Activated T-cell treated with anti-CD3 and anti-CD28 coated beads, Interleukin-2, amount 50 U/mL, for 72 hours (primary cell): ENCODE results near the gene COL5A1. TPM values are rescaled to one million over a fixed set of nuclear protein-coding genes. Genes with fewer than 3 reads are reported as not detected.
"Not testable (repeated sequence)": the region's sequence is repeated elsewhere in the genome, so short reads cannot be mapped to it uniquely, and the experiment has no call there.

ENCODE experiments used
- ATAC-seq, 2 donors: fragments of 150-1000 bp; cut with Tn5 transposase; replicated peaks in 1 of 2; 2 replicates each; pipeline ENCODE4 v1.10.0; 2021; ENCODE audit warnings: moderate library complexity in 2 of 2, mild to moderate bottlenecking in 1 of 2
- DNase-seq, 2 donors: peaks; one replicate each; pipeline ENCODE4 v3.0.0; 2021 to 2022; ENCODE audit warnings: mixed read lengths in 1 of 2
- H3K27ac Mint-ChIP-seq: one replicate; pipeline ENCODE4 v1.8.0; 2022; ENCODE audit warnings: mild to moderate bottlenecking, moderate library complexity, mixed read lengths
- H3K27me3 Mint-ChIP-seq: one replicate; pipeline ENCODE4 v1.8.0; 2022; ENCODE audit warnings: low read depth, mixed read lengths
- H3K36me3 Mint-ChIP-seq, 2 donors: one replicate each; pipeline ENCODE4 v1.8.0; 2022; ENCODE audit warnings: mixed read lengths in 2 of 2, mild to moderate bottlenecking in 1 of 2; ENCODE audit not compliant: insufficient read depth in 2 of 2
- H3K4me1 Mint-ChIP-seq: one replicate; pipeline ENCODE4 v1.8.0; 2022; ENCODE audit warnings: low read depth, mixed read lengths
- H3K4me3 Mint-ChIP-seq, 2 donors: one replicate each; pipeline ENCODE4 v1.8.0; 2022; ENCODE audit warnings: mild to moderate bottlenecking in 2 of 2, mixed read lengths in 2 of 2, moderate library complexity in 2 of 2
- H3K9me3 Mint-ChIP-seq, 2 donors: one replicate each; pipeline ENCODE4 v1.8.0; 2022; ENCODE audit warnings: mixed read lengths in 2 of 2
- total RNA-seq, 2 donors: library from RNA; stranded (reverse); gene quantifications; one replicate each; pipeline ENCODE4 v1.2.3, GENCODE V29; 2022

The COL5A1 gene
- total RNA-seq, 2 donors from 2014 or later: 0.49 TPM; not detected in 1

DNA sequence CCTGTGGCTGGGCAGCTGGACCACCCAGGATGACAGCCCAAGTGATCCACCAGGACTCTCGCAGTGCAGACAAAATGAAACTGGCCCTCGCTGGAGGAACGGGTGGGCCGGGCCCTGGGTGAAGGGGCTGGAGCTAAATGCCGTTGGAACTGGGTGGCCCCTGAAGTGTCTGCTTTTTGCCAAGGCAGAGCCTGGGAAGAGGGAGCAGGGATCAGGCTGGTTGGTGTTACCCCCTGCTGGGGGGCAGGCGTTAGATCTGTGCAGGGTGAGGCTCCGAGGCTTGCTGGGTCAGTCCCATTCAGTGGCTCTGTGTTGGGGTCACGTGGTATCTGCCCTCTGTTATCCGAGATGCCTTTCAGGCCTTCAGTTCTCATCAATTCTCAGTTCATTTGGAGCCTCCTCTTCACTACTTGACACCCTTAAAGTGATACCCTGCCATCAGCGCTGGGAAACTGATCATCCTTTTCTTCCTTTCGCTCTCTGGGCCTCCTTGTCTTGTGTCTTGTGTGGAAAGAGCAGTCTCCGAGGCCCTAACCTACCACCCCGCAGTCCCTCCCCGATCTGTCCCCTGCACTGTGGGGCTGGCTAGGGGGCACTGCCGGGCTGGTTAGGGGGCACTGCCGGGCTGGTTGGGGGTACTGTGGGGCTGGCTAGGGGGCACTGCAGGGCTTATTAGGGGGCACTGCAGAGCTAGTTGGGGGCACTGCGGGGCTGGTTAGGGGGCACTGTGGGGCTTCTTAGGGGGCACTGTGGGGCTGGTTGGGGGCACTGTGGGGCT, 37.3 kb downstream of the COL5A1 start:
- ATAC-seq: no peak
- Mint-ChIP-seq H3K4me3 (no peak overlapping the region), H3K9me3 (peaks cover 5 to 6% of the 10 kb centered on the region in 2 donors), H3K4me1 (no peaks in the 10 kb centered on the region), H3K27me3 (no peaks in the 10 kb centered on the region), H3K36me3 (no peaks in the 10 kb centered on the region), H3K27ac (no peak overlapping the region)
- DNase-seq: no peak

DNA sequence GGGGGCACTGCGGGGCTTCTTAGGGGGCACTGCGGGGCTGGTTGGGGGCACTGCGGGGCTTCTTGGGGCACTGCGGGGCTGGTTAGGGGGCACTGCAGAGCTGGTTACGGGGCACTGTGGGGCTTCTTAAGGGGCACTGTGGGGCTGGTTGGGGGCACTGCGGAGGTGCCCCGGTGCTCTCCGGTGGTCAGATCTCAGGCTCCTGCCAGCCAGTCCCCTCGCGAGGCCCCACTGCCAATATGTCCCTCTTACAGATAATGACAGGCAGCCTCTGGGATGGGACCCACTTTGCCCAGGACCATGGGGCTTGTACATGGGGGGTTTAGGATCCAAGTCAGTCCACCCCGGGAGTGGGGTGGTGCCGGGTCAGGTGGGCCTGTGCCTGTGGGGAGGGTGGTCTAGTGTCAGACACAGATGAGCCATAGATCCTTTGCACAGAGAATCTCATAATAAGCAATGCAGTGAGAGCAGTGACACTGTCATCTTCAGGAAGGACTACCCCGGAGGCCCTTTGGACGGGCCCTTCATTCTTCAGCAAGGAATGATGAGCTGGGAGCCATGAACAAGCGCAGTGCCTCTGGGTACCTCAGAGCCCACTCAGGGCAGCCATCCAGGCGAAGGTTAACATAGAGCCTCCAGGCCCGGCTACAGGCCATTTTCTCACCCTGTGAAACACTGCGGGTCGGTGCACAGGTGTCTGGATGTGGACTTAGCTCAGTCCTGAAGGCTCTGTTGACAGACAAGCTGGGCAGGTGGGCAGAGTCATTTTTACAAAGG, 38.2 kb downstream of the COL5A1 start:
- no peak overlapping the region for H3K27ac Mint-ChIP-seq
- no peak overlapping the region for H3K4me3 Mint-ChIP-seq
- peaks cover 5% of the 10 kb centered on the region in 2 donors for H3K9me3 Mint-ChIP-seq
- no peaks in the 10 kb centered on the region for H3K4me1 Mint-ChIP-seq
- H3K36me3 Mint-ChIP-seq: no peaks in the 10 kb centered on the region
- no peaks in the 10 kb centered on the region for H3K27me3 Mint-ChIP-seq
- ATAC-seq (no peak), DNase-seq (no peak)

DNA sequence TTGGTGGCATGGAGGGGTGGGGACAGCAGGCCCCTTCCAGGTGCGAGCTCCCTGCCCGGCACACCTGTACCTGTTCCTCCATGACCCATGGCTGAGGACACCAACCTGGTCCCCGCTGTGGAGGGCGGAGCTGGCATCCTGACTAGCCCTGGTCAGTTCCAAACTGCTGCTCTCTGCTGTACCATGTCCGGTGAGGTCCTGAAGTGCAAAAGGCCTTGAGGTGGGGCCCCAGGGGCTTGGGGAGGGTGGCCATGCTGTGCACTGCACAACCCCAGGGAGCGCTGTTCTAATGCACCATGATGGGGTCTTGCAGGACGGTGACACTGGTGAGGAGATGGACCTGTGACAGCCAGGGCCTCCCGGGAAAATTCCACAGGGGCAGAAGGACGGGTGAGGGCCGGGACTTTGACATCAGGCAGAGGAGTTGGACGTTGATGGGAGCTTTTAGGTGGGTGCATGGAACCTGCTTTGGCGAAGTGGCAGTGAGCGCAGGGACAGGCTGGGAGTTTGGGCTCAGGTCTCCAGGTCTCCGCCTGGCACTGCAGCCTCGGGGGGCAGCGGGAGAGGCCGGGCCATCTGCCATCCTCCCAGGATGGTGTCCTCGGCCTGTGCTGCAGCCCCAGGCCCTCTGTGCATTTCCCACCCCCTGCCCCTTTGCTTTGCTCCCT, 38.9 kb downstream of the COL5A1 start:
- ATAC-seq (no peak), DNase-seq (no peak)
- no peaks in the 10 kb centered on the region for H3K36me3 Mint-ChIP-seq
- peaks cover 3 to 5% of the 10 kb centered on the region in 2 donors for H3K9me3 Mint-ChIP-seq
- no peaks in the 10 kb centered on the region for H3K4me1 Mint-ChIP-seq
- H3K27ac Mint-ChIP-seq: no peak overlapping the region
- H3K27me3 Mint-ChIP-seq: no peaks in the 10 kb centered on the region
- no peak overlapping the region for H3K4me3 Mint-ChIP-seq

DNA sequence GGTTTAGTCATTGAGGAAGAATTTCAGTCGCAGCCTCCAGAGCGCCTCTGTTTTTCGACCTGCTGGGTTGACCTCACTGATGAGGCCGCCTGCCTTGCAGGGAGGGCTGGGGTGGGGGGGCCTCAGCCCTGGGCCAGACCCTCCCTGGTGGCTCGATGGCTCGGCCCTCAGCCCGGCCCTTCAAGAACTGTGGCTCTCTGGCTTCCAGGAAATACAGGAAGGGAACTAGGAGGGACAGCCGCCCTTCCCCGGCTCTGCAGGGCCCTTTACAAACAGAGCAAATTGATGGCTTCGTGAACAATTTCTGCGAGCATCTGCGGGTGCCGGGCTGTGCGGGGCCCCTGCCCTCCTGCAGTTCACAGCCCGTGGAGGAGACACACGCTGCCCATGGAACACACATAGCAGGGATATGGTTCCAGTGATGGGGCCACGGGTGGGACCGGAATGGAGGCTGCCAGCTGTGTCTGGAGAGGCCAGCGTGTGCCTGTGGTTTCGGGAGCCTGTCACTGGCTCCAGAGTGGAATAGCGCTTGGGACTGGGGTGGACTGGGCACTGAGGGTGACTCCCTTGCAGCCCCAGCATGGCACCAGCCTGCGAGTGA, 39.6 kb downstream of the COL5A1 start:
- Mint-ChIP-seq H3K27me3 (no peaks in the 10 kb centered on the region), H3K36me3 (no peaks in the 10 kb centered on the region), H3K27ac (no peak overlapping the region), H3K4me1 (no peaks in the 10 kb centered on the region), H3K9me3 (peaks cover 3 to 5% of the 10 kb centered on the region in 2 donors), H3K4me3 (no peak overlapping the region)
- no peak for DNase-seq
- ATAC-seq: no peak

DNA sequence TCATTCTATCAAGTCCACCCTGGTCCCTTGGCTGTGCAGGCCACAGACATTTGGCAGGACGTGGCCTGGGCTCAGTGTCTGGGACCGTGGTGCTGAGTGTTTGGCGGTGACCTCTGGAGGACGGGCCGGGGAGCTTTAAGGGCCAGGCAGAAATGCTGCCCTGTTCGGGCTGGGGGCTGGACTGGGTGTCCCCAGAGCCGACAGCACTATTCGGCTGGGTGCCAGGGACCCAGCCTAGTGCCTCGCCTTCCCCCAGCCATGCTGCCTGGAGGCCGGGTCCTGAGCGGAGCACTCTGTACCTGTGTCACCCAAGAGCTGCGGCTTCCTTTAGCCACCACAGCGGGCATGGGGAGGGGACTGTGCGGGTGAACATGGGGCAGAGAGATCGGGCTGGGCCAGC, 40.4 kb downstream of the COL5A1 start:
- Mint-ChIP-seq H3K36me3 (no peaks in the 10 kb centered on the region), H3K27ac (no peak overlapping the region)
- no peak for DNase-seq

DNA sequence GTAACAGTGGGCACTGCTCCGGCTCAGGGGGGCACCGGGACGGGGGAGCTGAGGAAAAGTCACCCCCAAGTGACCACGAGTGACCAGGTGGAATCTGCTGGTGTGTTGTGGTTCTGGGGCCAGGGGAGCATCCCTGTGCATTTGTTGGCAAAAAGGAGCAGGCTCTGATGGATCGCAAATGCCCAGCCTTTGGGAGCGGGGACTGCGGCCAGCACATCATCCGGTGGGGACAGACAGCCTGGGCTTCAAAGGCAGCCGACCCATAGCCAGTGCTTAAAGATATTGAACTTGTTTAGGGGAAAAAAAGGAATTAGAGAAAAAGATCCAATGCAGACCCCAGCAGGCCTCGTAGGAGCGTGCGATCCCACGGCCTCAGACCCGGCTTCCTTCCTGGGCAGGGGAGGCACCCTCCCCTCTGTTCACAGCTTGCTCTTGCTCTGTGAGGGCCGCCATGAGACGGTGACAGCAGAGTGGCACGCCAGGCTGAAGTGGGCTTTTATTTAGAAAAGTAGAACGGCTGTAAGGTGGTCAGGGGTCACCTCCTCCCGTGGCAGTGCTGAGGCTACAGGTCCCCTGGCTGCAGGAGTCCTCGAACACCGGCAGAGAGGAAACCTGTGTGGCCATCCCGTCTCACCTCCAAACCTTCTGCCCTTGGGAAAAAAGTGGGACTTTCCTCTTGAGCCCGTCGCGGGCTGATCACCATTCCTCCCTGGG, 41.2 kb downstream of the COL5A1 start:
- Mint-ChIP-seq H3K27me3 (no peaks in the 10 kb centered on the region), H3K36me3 (no peaks in the 10 kb centered on the region), H3K27ac (no peak overlapping the region), H3K4me1 (no peaks in the 10 kb centered on the region), H3K9me3 (no peaks in the 10 kb centered on the region), H3K4me3 (no peak overlapping the region)
- DNase-seq: no peak
- no peak for ATAC-seq

More for the DNA sequence above, 40.4 kb downstream of the COL5A1 start:
- Mint-ChIP-seq H3K4me3 (no peak overlapping the region), H3K4me1 (no peaks in the 10 kb centered on the region), H3K9me3 (no peaks in the 10 kb centered on the region), H3K27me3 (no peaks in the 10 kb centered on the region)
- ATAC-seq: no peak

DNA sequence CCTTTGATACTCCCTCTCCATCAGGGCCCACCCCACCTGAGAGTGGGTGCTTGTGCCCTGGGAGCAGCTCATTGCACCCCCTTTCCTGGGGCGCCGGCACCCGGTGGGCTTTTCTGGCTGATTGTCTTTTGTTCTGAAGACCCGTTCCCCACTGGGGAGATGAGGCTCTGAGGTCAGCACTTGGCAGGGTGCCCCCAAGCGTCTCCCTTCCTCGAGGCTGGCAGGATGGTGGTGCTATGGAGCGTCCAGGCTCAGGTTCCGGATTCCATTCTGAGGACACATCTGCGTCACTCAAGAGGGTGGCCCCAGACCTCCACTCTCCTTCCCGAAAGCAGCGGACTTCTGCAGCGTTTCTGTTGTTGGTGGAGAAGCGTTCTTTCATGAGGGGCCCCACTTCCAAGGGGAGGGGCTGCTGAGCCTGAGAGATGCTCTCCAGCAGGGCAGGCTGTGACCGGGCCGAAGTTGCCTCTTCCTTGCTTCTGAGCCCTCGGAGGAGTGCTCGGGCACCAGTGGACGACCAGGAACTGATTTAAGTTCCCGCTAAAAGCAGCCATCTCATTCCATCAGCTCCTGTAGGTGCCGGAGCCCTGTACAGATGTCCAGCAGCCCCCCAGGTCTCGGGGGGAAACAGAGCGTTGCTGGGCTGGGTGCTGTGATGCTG, 42.2 kb downstream of the COL5A1 start:
- H3K36me3 Mint-ChIP-seq: no peaks in the 10 kb centered on the region
- no peak for ATAC-seq
- H3K27ac Mint-ChIP-seq: no peak overlapping the region
- no peaks in the 10 kb centered on the region for H3K9me3 Mint-ChIP-seq
- no peaks in the 10 kb centered on the region for H3K4me1 Mint-ChIP-seq
- no peaks in the 10 kb centered on the region for H3K27me3 Mint-ChIP-seq
- no peak for DNase-seq
- H3K4me3 Mint-ChIP-seq: no peak overlapping the region

DNA sequence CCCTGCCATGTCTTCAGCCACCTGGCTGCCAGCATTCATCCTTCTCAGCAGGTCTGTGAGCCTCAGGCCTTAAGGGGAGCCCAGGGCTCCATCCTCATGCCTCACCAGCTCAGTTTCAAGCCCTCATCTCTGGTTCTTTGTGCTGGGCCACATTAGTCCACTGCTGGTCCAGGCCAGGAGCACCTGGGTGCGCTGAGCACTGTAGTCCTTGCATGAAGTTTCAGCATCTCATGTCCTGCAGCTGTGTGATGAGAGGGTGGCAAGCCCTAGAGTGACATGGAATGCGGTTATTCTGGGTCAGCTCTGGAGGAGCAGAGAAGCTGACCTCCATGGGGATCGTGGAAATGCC, 42.7 kb downstream of the COL5A1 start:
- DNase-seq (no peak), ATAC-seq (no peak)
- no peaks in the 10 kb centered on the region for H3K4me1 Mint-ChIP-seq
- no peaks in the 10 kb centered on the region for H3K36me3 Mint-ChIP-seq
- no peaks in the 10 kb centered on the region for H3K27me3 Mint-ChIP-seq
- no peak overlapping the region for H3K27ac Mint-ChIP-seq
- no peak overlapping the region for H3K4me3 Mint-ChIP-seq
- H3K9me3 Mint-ChIP-seq: no peaks in the 10 kb centered on the region

DNA sequence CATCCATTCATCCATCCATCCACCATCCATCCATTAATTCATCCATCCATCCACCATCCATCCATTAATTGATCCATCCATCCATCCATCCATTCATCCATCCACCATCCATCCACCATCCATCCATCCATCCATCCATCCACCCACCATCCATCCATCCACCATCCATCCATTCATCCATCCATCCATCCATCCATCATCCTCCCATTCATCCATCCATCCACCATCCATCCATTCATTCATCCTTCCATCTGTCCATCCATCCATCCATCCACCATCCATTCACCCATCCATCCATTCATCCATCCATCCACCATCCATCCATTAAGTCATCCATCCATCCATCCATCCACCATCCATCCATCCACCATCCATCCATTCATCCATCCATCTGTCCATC, 43.3 kb downstream of the COL5A1 start:
- H3K4me3 Mint-ChIP-seq, H3K27ac Mint-ChIP-seq, DNase-seq, H3K4me1 Mint-ChIP-seq, H3K36me3 Mint-ChIP-seq, H3K27me3 Mint-ChIP-seq, ATAC-seq, H3K9me3 Mint-ChIP-seq: not testable (repeated sequence)

DNA sequence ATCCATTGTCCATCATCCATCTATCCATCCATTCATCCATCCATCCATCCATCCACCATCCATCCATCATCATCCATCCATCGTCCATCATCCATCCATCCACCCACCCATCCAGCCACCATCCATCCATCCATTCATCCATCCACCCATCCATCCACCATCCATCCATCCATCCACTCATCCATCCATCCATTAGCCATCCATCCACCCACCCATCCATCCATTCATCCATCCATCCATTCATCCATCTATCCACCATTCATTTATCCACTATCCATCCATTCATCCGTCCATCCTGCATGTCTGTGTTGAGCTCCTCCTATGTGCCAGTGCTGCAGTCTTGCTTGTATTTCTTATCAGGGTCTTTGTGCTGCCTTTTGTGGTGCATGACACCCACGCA, 44.2 kb downstream of the COL5A1 start:
- Mint-ChIP-seq H3K4me1 (no peaks in the 10 kb centered on the region), H3K4me3 (no peak overlapping the region), H3K36me3 (no peaks in the 10 kb centered on the region), H3K27ac (no peak overlapping the region), H3K9me3 (no peaks in the 10 kb centered on the region), H3K27me3 (no peaks in the 10 kb centered on the region)
- DNase-seq (no peak), ATAC-seq (no peak)

DNA sequence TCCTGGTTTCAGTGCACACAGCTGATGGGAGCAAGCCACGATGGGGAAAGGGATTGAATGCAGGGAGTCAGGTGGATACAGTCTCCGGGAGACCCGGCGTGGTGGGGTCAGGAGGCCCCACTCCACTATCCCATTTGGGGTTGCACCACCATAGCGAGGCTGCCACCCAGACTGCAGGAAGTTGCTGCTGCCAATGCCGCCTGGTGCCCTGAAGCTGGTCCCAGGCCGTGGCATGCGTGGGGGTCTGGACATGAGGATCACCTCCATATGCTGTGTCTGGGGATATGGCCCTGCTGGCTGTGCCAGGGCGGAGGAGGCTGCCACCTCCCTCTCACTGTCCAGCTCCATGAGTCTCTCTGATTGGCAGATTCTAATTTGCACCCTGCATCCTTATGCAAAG, 45.3 kb downstream of the COL5A1 start:
- DNase-seq (no peak), ATAC-seq (no peak)
- Mint-ChIP-seq H3K36me3 (no peaks in the 10 kb centered on the region), H3K27me3 (no peaks in the 10 kb centered on the region), H3K9me3 (no peaks in the 10 kb centered on the region), H3K4me1 (no peaks in the 10 kb centered on the region), H3K4me3 (no peak overlapping the region), H3K27ac (no peak overlapping the region)

DNA sequence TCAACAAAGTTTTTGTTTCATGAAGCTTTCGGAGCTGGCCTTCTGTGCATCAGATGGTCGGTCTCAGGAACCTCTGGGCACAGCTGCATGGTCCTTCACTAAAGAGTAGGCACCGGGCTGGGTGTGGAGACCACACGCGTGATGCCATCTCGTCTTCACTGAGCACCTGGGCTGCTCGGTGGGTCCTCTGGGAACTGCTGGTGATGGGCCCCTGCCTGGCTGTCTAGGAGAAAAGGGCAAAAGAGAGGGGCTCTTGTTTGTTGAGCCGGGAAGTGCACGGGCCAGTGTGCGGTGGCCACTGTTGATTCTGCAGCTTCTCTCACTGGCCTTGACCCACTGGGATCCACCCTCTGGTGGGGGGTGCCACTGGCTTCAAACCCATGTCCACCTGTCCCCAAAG, 46.0 kb downstream of the COL5A1 start:
- Mint-ChIP-seq H3K9me3 (no peaks in the 10 kb centered on the region), H3K4me1 (no peaks in the 10 kb centered on the region), H3K36me3 (no peaks in the 10 kb centered on the region), H3K27ac (no peak overlapping the region), H3K4me3 (no peak overlapping the region), H3K27me3 (no peaks in the 10 kb centered on the region)
- DNase-seq: no peak
- no peak for ATAC-seq
